Stimulated activated effector memory CD8-positive, alpha-beta T cell treated with anti-CD3 and anti-CD28 coated beads, Interleukin-12 subunit alpha, Interleukin-12 subunit beta, amount 100 ng/mL, for 72 hours (primary cell): ENCODE results near the gene OR1M1.
"Not testable (repeated sequence)": the region's sequence is repeated elsewhere in the genome, so short reads cannot be mapped to it uniquely, and the experiment has no call there.

ENCODE experiments used
- ATAC-seq: fragments of 150-1000 bp; cut with Tn5 transposase; 2 replicates; pipeline ENCODE4 v1.10.0; 2021
- DNase-seq, 2 donors: peaks; one replicate each; pipeline ENCODE4 v3.0.0; 2021 to 2022; ENCODE audit warnings: low spot score in 2 of 2
- H3K27ac Mint-ChIP-seq: one replicate; pipeline ENCODE4 v1.8.0; 2022; ENCODE audit warnings: mild to moderate bottlenecking, mixed read lengths
- H3K36me3 Mint-ChIP-seq: one replicate; pipeline ENCODE4 v1.8.0; 2022; ENCODE audit warnings: mild to moderate bottlenecking, mixed read lengths
- H3K4me1 Mint-ChIP-seq: one replicate; pipeline ENCODE4 v1.8.0; 2022; ENCODE audit warnings: mixed read lengths
- H3K4me3 Mint-ChIP-seq: one replicate; pipeline ENCODE4 v1.8.0; 2022; ENCODE audit warnings: mild to moderate bottlenecking, mixed read lengths
- H3K9me3 Mint-ChIP-seq: one replicate; pipeline ENCODE4 v1.8.0; 2022; ENCODE audit warnings: mixed read lengths

Gene OR1M1

GRCh38 chr19:9060564-9061340 is 26.1 kb upstream of the OR1M1 start:
- DNase-seq (no peak), ATAC-seq (no peak)
- Mint-ChIP-seq H3K9me3 (no peaks in the 10 kb centered on the region), H3K36me3 (no peaks in the 10 kb centered on the region), H3K4me3 (no peak overlapping the region), H3K4me1 (no peaks in the 10 kb centered on the region), H3K27ac (no peak overlapping the region)

GRCh38 chr19:9061879-9062278 is 25.0 kb upstream of the OR1M1 start:
- DNase-seq (no peak), ATAC-seq (no peak)
- Mint-ChIP-seq H3K36me3 (no peaks in the 10 kb centered on the region), H3K4me1 (no peaks in the 10 kb centered on the region), H3K27ac (no peak overlapping the region), H3K9me3 (no peaks in the 10 kb centered on the region), H3K4me3 (no peak overlapping the region)

DNA sequence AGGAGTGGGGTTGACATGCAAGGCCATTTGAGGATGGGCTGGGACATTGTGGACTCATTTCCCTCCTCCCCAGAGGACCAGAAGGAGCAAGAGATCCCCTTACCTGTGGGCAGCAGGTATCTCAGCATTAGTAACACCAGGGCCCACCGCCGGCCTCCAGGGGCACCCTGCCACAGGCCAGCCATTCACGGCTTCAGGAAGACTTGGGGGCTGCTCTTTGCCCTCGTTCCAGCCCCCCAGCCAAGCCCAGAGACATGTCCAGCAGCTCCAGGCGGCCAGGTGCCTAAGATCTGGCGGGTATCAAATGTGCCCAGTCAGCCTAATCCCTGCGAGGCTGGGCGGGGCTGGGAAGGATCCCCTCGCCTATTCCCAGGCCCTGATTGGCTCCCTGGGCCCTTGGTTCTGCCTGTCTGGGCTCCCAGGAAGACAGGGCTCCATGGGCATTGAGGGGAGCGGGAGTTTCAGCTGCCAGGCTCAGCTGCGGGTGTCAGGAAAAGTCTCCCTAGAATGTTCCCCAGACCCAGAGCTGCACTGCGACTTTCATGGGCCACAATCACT is 21.3 kb upstream of the OR1M1 start:
- Mint-ChIP-seq H3K27ac (no peak overlapping the region), H3K36me3 (no peaks in the 10 kb centered on the region), H3K4me3 (no peak overlapping the region), H3K4me1 (no peaks in the 10 kb centered on the region), H3K9me3 (no peaks in the 10 kb centered on the region)
- ATAC-seq (no peak), DNase-seq (no peak)

DNA sequence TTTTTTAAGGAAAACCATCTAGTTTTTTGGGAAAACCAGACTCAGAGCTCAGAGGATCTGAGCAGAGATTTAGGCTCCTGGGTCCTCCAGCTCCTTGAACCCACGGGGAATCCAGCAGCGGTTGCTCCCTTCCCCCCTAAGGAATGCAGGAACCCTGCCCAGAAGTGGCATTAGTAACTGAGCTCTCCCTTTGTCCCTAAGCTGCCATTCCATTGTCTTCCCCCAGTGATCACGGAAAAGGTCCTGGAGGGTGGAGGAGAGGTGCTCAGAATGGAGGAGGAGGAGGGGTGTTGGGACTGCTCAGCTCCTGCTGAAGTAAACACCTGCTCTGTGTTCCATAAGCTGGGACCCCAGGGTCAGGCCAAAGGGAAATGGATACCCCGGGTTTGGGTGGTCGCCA is 16.8 kb upstream of the OR1M1 start:
- H3K36me3 Mint-ChIP-seq = no peaks in the 10 kb centered on the region
- DNase-seq (no peak), ATAC-seq (no peak)
- no peak overlapping the region for H3K27ac Mint-ChIP-seq
- H3K4me3 Mint-ChIP-seq = no peak overlapping the region
- no peaks in the 10 kb centered on the region for H3K4me1 Mint-ChIP-seq
- no peaks in the 10 kb centered on the region for H3K9me3 Mint-ChIP-seq

DNA sequence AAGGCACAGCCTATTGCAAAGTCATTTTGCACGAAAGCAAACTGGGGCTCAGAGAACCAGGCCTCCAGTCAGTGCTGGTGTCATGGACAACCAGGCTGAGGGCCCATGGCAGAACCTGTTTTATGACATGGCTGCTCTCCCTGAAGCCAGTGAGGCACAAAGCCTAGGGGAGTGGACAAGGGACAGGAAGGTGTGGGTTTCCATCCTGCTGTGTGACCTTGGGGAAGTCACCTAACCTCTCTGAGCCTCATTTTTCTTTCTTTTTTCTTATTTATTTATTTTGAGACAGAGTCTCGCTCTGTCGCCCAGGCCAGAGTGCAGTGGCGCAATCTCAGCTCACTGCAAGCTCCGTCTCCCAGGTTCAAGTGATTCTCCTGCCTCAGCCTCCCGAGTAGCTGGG is 15.1 kb upstream of the OR1M1 start:
- H3K4me1 Mint-ChIP-seq, DNase-seq, ATAC-seq, H3K27ac Mint-ChIP-seq, H3K4me3 Mint-ChIP-seq, H3K36me3 Mint-ChIP-seq, H3K9me3 Mint-ChIP-seq: not testable (repeated sequence)

DNA sequence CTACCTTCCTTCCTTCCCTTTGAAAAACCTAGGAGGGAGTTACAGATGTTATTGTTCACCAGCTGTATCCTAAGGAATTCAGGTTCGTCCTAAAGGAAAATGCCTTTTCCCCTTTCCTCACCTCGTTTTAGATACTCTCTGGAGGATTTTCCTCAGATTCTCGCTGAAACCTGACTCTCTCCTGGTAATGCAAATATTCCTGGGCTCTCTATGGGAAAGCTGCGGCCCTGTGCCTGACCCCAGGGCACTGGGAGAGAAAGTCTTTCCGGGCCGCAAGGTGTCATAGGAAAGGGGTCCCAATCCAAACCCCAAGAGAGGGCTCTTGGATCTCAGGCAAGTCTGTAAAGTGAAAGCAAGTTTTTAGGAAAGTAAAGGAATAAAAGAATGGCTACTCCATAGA is 13.1 kb upstream of the OR1M1 start:
- Mint-ChIP-seq H3K4me1 (no peaks in the 10 kb centered on the region), H3K36me3 (no peaks in the 10 kb centered on the region), H3K4me3 (no peak overlapping the region), H3K9me3 (no peaks in the 10 kb centered on the region), H3K27ac (no peak overlapping the region)
- ATAC-seq = no peak
- no peak for DNase-seq

DNA sequence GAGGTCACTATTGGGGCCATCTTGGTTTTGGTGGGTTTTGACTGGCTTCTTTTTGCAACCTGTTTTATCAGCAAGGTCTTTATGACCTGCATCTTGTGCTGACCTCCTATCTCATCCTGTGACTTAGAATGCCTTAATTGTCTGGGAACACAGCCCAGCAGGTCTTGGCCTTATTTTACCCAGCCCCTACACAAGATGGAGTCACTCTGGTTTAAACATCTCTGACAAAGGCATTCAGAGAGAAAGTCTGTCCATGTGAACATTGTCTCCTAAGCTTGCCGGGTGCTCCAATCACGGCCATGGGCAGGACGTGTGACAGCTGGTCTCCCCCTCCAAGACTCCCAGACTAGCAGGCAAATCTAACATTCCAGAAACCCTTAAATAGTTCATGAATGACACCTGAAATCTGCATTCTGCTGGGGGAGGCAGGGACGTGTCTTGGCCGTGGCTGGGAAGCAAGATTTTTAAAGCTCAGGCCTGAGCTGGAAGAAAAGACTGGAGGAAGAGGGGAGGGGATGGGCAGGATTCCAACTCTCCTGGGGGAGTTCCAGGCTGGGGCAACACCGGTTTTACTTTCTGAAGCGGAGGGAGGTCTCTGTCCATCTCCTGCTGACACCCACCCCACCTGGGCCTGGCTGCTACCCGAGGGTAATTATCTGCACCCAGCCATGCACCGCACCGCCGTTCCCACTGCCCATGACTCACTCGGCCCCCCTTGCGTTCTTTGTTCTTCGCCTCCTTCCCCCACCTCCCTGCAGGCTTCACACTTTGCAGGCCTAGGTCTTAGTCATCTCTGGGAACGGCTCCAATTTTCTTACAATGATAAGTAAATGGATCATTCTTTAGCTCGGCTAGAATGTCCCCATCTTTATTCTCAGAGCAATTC is 11.6 kb upstream of the OR1M1 start:
- no peak overlapping the region for H3K4me3 Mint-ChIP-seq
- H3K4me1 Mint-ChIP-seq = no peaks in the 10 kb centered on the region
- ATAC-seq = no peak
- H3K9me3 Mint-ChIP-seq = no peaks in the 10 kb centered on the region
- no peak for DNase-seq
- H3K27ac Mint-ChIP-seq = no peak overlapping the region
- H3K36me3 Mint-ChIP-seq = no peaks in the 10 kb centered on the region

DNA sequence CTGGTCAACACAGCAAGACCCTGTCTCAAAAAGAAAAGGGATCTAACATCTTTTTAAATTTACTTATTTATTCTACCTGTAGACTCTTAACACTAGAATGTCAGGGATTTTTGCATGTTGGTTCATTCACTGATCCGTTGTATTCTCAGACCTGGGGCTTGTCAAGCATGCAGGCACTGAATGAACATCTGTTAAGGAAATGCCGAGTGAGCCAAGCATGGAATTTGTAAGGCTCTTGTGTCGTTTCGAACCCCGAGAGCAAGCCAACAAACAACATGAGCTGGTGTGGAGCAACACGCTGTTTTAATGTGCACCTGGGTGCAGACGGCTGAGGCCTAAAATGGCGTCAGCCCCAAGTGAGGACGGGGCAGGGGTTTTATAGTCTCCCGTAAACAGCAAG is 10.0 kb upstream of the OR1M1 start:
- no peak for ATAC-seq

DNA sequence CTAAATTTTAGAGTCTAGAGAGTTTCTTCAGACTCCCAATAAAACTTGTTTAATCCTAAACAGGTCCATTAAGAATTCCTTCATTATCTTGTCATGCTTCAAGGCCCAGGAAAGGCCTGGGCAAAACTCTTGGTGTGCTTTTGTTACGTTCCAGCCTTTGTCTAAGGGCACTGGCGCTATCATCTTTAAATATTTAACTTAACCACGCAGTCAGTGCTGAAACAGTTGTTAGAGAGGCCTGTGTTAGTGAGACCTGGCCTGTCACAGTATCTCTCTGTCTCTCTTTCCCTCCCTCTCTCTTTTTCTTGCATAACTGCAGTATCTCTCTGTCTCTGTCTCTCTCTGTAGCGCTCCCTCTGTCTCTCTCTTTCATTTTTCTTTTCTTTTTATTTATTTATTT is 8.2 kb upstream of the OR1M1 start:
- Mint-ChIP-seq H3K36me3 (no peaks in the 10 kb centered on the region), H3K27ac (no peak overlapping the region), H3K4me3 (no peak overlapping the region), H3K9me3 (no peaks in the 10 kb centered on the region), H3K4me1 (no peaks in the 10 kb centered on the region)
- ATAC-seq (no peak), DNase-seq (no peak)

More for the DNA sequence above, 10.0 kb upstream of the OR1M1 start:
- Mint-ChIP-seq H3K27ac (no peak overlapping the region), H3K4me1 (no peaks in the 10 kb centered on the region), H3K36me3 (no peaks in the 10 kb centered on the region), H3K9me3 (no peaks in the 10 kb centered on the region), H3K4me3 (no peak overlapping the region)
- no peak for DNase-seq

GRCh38 chr19:9107375-9107774 is 20.5 kb downstream of the OR1M1 start, which contains the start of gene OR7G2:
Gene OR7G2 (minus strand): TSS chr19:9107475. CDS start chr19:9103243, 4,232 bp downstream.
- Mint-ChIP-seq H3K9me3 (no peaks in the 10 kb centered on the region), H3K4me1 (no peaks in the 10 kb centered on the region), H3K27ac (no peak within 1 kb of the TSS), H3K4me3 (no peak within 1 kb of the TSS), H3K36me3 (no peaks in the 10 kb centered on the region)
- ATAC-seq (no peak), DNase-seq (no peak)

GRCh38 chr19:9109959-9110358 is 23.1 kb downstream of the OR1M1 start:
- Mint-ChIP-seq H3K27ac (no peak overlapping the region), H3K4me1 (no peaks in the 10 kb centered on the region), H3K4me3 (no peak overlapping the region), H3K36me3 (no peaks in the 10 kb centered on the region), H3K9me3 (no peaks in the 10 kb centered on the region)
- DNase-seq (no peak), ATAC-seq (no peak)

DNA sequence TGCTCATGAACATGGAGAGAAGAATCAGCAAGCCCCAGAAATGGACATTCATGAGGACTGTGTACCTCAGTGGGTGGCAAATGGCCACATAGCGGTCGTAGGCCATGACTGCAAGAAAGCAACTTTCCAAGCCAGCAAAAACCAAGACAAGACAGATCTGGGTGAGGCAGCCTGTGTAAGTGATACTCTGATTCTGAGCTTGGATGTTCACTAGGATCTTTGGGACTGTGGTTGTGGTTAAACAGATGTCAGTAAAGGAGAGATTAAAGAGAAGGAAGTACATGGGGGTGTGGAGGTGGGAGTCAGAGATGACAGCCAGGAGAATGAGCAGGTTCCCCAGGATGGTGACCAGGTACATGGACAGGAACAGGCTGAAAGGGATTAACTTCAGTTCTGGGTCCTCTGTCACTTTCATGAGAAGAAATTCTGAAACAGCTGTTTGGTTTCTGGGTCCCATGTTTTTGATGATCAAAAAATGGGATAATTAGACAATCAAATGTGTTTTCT is 28.5 kb downstream of the OR1M1 start, which contains the start of gene OR7G1:
Gene OR7G1 (minus strand): TSS at position 457 of the 507 bp plus-strand sequence. CDS start 0 bp downstream, at position 457.
- ATAC-seq = no peak

GRCh38 chr19:9116547-9116946 is 29.7 kb downstream of the OR1M1 start:
- no peaks in the 10 kb centered on the region for H3K36me3 Mint-ChIP-seq
- no peaks in the 10 kb centered on the region for H3K4me1 Mint-ChIP-seq
- H3K27ac Mint-ChIP-seq = no peak overlapping the region
- no peak for DNase-seq
- H3K4me3 Mint-ChIP-seq = no peak overlapping the region
- H3K9me3 Mint-ChIP-seq = no peaks in the 10 kb centered on the region
- no peak for ATAC-seq

More for the DNA sequence above, 28.5 kb downstream of the OR1M1 start, which contains the start of gene OR7G1:
- DNase-seq = no peak
- Mint-ChIP-seq H3K36me3 (no peaks in the 10 kb centered on the region), H3K9me3 (no peaks in the 10 kb centered on the region), H3K27ac (no peak within 1 kb of the TSS), H3K4me3 (no peak within 1 kb of the TSS), H3K4me1 (no peaks in the 10 kb centered on the region)

DNA sequence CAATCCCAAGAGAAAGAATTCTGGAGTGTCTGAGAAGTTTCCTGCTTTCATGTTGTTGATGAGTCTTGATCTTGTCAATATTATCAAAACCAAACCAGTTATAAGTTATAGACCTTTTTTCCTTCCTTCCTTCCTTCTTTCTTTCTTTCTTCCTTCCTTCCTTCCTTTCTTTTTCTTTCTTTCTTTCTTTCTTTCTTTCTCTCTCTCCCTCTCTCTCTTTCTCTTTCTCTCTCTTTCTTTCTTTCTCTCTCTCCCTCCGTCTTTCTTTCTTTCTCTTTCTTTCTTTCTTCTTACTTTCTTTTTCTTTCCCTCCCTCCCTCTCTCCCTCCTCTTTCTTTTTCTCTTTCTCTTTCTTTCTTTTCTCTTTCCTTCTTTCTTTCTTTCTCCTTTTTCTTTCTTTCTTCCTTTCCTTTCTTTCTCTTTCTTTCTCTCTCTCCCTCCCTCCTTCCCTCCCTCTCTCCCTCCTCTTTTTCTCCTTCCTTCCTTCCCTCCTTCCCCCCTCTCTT is 40.1 kb downstream of the OR1M1 start, which contains the start of gene OR7G3:
Gene OR7G3 (minus strand): TSS at position 51 of the 506 bp plus-strand sequence. CDS start 0 bp downstream, at position 51.
- H3K27ac Mint-ChIP-seq = no peak within 1 kb of the TSS
- ATAC-seq = no peak
- H3K36me3 Mint-ChIP-seq = no peaks in the 10 kb centered on the region
- H3K4me3 Mint-ChIP-seq = no peak within 1 kb of the TSS
- no peak for DNase-seq
- H3K9me3 Mint-ChIP-seq = no peaks in the 10 kb centered on the region
- no peaks in the 10 kb centered on the region for H3K4me1 Mint-ChIP-seq

GRCh38 chr19:9128171-9128570 is 41.3 kb downstream of the OR1M1 start:
- Mint-ChIP-seq H3K4me3 (no peak overlapping the region), H3K9me3 (no peaks in the 10 kb centered on the region), H3K4me1 (no peaks in the 10 kb centered on the region), H3K27ac (no peak overlapping the region), H3K36me3 (no peaks in the 10 kb centered on the region)
- DNase-seq = no peak
- ATAC-seq = no peak
